Thyroid gland (tissue), 4 donors: Measurements from ENCODE around the gene LZTS2. TPM values are rescaled to one million over a fixed set of nuclear protein-coding genes. Genes with fewer than 3 reads are reported as not detected.

Experiments
- DNase-seq, 2 donors: peaks; one replicate each; pipeline ENCODE4 v3.0.0-alpha.2; 2019
- H3K27ac ChIP-seq, 3 donors: fragments of 200-600 bp; sonication (generic); 1 replicate in 2 of 3; 2 replicates in 1 of 3; pipeline ENCODE4 v1.5.1; 2016 to 2019; ENCODE audit warnings: mild to moderate bottlenecking in 1 of 3, moderate library complexity in 1 of 3
- H3K27me3 ChIP-seq: fragments of 200-600 bp; sonication (generic); one replicate; pipeline ENCODE4 v1.5.1; 2019
- H3K36me3 ChIP-seq, 2 donors: fragments of 200-600 bp; sonication (generic); one replicate each; pipeline ENCODE4 v1.5.1; 2016 to 2019
- H3K4me1 ChIP-seq, 2 donors: fragments of 200-600 bp; sonication (generic); one replicate each; pipeline ENCODE4 v1.5.1; 2017 to 2019
- H3K4me3 ChIP-seq, 3 donors: fragments of 200-600 bp; sonication (generic); replicated peaks in 1 of 3; 1 replicate in 2 of 3; 2 replicates in 1 of 3; pipeline ENCODE4 v1.5.1; 2016; ENCODE audit warnings: mild to moderate bottlenecking in 1 of 3
- H3K9me3 ChIP-seq: fragments of 200-600 bp; sonication (generic); one replicate; pipeline ENCODE4 v1.5.1; 2017
- CTCF ChIP-seq, 6 experiments: fragments of 200-600 bp in 3 of 6; fragments of 450-650 bp in 3 of 6; sonication (generic) in 3 of 6; IDR thresholded peaks; one replicate each; pipeline ENCODE4 v1.5.1; 2016 to 2019; ENCODE audit warnings: antibody characterized with exemption in 6 of 6, mild to moderate bottlenecking in 2 of 6, inconsistent platforms in 1 of 6, moderate library complexity in 1 of 6
- POLR2A ChIP-seq, 2 donors: fragments of 450-650 bp; IDR thresholded peaks; one replicate each; pipeline ENCODE4 v1.6.1; 2017; ENCODE audit warnings: antibody characterized with exemption in 2 of 2, mild to moderate bottlenecking in 2 of 2, moderate library complexity in 1 of 2
- WGBS, 2 donors: methylation state at CpG; one replicate each; pipeline ENCODE4 v1.1.5; 2017; 5-methylcytosine and 5-hydroxymethylcytosine counted together
- intact Hi-C: fragments of 100-400 bp; cut with DNase I; formaldehyde crosslinking; loops from one replicate; pipeline ENCODE4 v1.15.1; 2023
- total RNA-seq, 4 donors: library from RNA; depleted of rRNA; stranded (reverse); fragments of >200 nt; gene quantifications; one replicate each; pipeline ENCODE4 v1.2.3, GENCODE V29; 2016

The LZTS2 gene
- total RNA-seq, 4 donors from 2014 or later: 75.4 to 107 (median 88.1) TPM

DNA sequence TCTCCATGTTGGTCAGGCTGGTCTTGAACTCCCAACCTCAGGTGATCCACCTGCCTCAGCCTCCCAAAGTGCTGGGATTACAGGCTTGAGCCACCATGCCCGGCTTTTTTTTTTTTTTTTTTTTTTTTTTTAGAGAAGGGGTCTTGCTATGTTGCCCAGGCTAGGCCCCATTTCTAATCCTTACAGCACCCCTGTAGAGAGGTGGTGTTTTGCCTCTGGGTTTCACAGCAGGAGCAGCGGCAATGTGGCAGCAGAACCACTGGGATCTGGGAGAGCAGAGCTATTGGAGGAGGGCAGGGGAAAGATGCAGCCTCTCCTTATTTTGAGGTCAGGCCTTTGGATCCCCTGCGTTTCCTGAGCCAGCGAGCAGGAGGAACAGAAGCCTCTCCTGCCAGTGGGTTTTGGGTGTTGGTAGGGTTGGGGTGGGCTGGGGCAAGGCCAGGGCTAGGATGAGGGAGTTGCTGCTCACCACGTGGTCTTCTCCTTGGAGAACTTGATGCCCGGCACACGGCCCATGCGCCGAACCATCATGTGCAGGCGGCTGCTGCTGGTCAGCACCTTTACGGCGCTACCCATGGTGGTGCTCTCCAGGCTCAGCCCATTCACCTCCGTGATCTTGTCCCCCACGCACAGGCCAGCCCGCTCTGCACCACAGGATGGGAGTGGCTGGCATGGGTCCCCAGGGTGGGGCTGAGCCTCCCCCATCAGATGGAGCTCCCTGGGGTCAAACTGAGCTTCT is 23.5 kb downstream of the LZTS2 start:
- peaks cover 0 to 7% of the 10 kb centered on the region in 2 donors for H3K4me1 ChIP-seq
- intact Hi-C loops: no loop called here
- H3K27me3 ChIP-seq: no peaks in the 10 kb centered on the region
- no peak overlapping the region for H3K4me3 ChIP-seq
- 92 to 96% methylated on average over 10 to 11 of the region's 15 CpGs for WGBS, 2 donors
- no peaks in the 10 kb centered on the region for H3K9me3 ChIP-seq
- TF ChIP-seq POLR2A (IDR thresholded peaks at IDR 0.05) (no peak), CTCF (IDR thresholded peaks at IDR 0.05) (no peak)
- no peaks in the 10 kb centered on the region for H3K36me3 ChIP-seq
- H3K27ac ChIP-seq: no peak overlapping the region
- DNase-seq: no peak

GRCh38 chr10:101027106-101027720 is 27.6 kb downstream of the LZTS2 start:
- Histone ChIP-seq H3K4me3 (no peak overlapping the region), H3K9me3 (no peaks in the 10 kb centered on the region), H3K36me3 (no peaks in the 10 kb centered on the region), H3K27ac (no peak overlapping the region), H3K27me3 (no peaks in the 10 kb centered on the region), H3K4me1 (peaks cover 12 to 22% of the 10 kb centered on the region in 2 donors)
- no peak for TF ChIP-seq POLR2A (IDR thresholded peaks at IDR 0.05)
- no peak for TF ChIP-seq CTCF (IDR thresholded peaks at IDR 0.05)
- no peak for DNase-seq
- intact Hi-C loops: no loop called here
- 78 to 82% methylated on average over 10 of the region's 10 CpGs for WGBS, 2 donors

GRCh38 chr10:101028446-101029337 is 29.1 kb downstream of the LZTS2 start:
- TF ChIP-seq CTCF (IDR thresholded peaks at IDR 0.05) (no peak), POLR2A (IDR thresholded peaks at IDR 0.05) (no peak)
- 56 to 58% methylated on average over 6 to 7 of the region's 7 CpGs for WGBS, 2 donors
- Histone ChIP-seq H3K27me3 (no peaks in the 10 kb centered on the region), H3K4me1 (peaks cover 22 to 36% of the 10 kb centered on the region in 2 donors), H3K36me3 (no peaks in the 10 kb centered on the region), H3K4me3 (no peak overlapping the region), H3K9me3 (no peaks in the 10 kb centered on the region), H3K27ac (no peak overlapping the region)
- intact Hi-C loops: no loop called here
- peak in 1 of 2 donors; percentile 22 for DNase-seq

DNA sequence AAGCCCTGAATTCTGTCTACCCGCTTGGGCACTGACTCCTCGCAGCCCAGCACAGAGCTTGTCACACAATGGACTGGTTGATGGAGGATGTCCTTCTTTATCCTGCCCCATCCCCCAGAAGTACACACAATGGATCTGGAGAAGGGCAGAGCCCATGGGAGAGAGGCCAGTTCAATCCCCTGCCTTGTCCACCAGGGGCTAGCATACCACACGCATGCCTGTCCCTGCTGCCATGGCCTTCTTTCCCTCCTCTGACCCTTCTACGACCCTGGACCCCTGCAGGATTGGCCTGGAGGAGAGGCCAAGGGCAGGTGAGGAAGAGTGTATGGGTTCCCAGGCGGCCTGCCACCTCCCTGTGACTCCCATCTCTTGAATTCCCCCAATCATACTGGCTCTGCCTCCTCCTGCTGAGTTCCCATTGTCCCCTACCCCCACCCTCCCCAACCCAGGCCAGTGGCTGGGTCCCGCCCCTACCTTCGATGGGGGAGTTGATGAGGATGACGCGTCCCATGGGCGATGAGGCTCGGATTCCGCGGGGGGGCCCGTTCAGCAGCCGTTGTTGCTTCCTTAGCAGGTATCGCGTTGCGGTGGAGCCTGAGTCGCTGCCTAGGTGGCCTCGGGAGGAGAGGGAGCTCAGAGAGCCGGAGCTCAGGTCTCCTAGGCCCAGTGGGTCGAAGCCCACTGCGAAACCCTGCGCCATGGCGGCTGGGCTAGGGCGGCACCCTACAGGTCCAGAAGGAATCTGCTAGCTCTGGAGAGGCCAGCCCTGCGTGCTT is 30.1 kb downstream of the LZTS2 start:
- intact Hi-C loops: loop anchor here (5.0 kb wide), 1 partner anchor 38 kb away; no protein-coding TSS in a partner anchor
- no peak for TF ChIP-seq CTCF (IDR thresholded peaks at IDR 0.05)
- TF ChIP-seq POLR2A (IDR thresholded peaks at IDR 0.05): no peak
- 68 to 70% methylated on average over 4 to 15 of the region's 27 CpGs for WGBS, 2 donors
- H3K4me1 ChIP-seq: peaks cover 22 to 36% of the 10 kb centered on the region in 2 donors
- no peak overlapping the region for H3K4me3 ChIP-seq
- H3K9me3 ChIP-seq: no peaks in the 10 kb centered on the region
- H3K36me3 ChIP-seq: no peaks in the 10 kb centered on the region
- H3K27ac ChIP-seq: no peak overlapping the region
- no peaks in the 10 kb centered on the region for H3K27me3 ChIP-seq
- DNase-seq: no peak
